Keratinocyte (primary cell): Measurements from ENCODE around the gene ECI2.
"Not testable (repeated sequence)": the region's sequence is repeated elsewhere in the genome, so short reads cannot be mapped to it uniquely, and the experiment has no call there.

Experiments used
- EZH2 ChIP-seq: IDR thresholded peaks from one replicate; pipeline ENCODE4 v1.6.1; 2012; ENCODE audit warnings: inconsistent platforms, mild to moderate bottlenecking, low read length, moderate library complexity
- TF ChIP-seq, protein P1 (sequence below), 3 experiments: IDR thresholded peaks in 1 of 3; conservative IDR thresholded peaks in 1 of 3; optimal IDR thresholded peaks in 1 of 3; 2 replicates in 2 of 3; 3 replicates in 1 of 3; pipeline versions ENCODE3 to v1.5.1; 2011; ENCODE audit warnings: low read length in 3 of 3, mild to moderate bottlenecking in 3 of 3, moderate library complexity in 2 of 3, control low read depth in 1 of 3, inconsistent platforms in 1 of 3; ENCODE audit not compliant: insufficient read depth in 2 of 3; ENCODE audit errors: extremely low read depth in 1 of 3

DNA sequence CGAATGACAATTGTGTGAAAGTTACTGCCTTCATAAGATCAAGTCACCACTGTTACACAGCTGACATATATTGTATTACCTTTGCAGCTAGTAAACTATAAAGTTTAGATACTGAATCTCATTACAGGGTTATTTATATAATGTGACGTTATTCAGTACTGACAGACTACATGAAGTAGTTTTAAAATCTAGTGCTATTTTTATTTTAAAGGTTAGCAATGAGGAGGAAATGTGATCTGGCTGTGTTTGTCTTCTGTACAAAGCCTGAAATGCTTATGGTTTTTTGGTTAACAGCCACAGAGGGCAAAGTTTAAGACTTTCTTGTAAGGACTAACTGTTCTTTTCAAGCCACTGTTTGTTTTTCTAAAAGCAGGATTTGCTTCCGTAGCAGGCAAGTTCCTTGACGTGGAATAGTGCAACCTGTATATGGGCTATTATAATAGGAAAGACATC is 26.0 kb downstream of the ECI2 start:
- TF ChIP-seq EZH2, result not testable (repeated sequence)
- TF ChIP-seq, protein P1, sequence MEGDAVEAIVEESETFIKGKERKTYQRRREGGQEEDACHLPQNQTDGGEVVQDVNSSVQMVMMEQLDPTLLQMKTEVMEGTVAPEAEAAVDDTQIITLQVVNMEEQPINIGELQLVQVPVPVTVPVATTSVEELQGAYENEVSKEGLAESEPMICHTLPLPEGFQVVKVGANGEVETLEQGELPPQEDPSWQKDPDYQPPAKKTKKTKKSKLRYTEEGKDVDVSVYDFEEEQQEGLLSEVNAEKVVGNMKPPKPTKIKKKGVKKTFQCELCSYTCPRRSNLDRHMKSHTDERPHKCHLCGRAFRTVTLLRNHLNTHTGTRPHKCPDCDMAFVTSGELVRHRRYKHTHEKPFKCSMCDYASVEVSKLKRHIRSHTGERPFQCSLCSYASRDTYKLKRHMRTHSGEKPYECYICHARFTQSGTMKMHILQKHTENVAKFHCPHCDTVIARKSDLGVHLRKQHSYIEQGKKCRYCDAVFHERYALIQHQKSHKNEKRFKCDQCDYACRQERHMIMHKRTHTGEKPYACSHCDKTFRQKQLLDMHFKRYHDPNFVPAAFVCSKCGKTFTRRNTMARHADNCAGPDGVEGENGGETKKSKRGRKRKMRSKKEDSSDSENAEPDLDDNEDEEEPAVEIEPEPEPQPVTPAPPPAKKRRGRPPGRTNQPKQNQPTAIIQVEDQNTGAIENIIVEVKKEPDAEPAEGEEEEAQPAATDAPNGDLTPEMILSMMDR (optimal IDR thresholded peaks at IDR 0.05 in 1 of 3, IDR thresholded peaks at IDR 0.05 in 1 of 3, conservative IDR thresholded peaks at IDR 0.05 in 1 of 3; ENCODE audit: extremely low read depth in 1 of 3, insufficient read depth in 2 of 3, low read length in 3 of 3), result not testable (repeated sequence)
